GM04504 (cell line): ENCODE data around the gene CAPZA2.
"Not testable (repeated sequence)": the region's sequence is repeated elsewhere in the genome, so short reads cannot be mapped to it uniquely, and the experiment has no call there.

Source experiments
- DNase-seq: peaks from one replicate; pipeline ENCODE4 v3.0.0-alpha.2; 2012; ENCODE audit warnings: low read depth

CAPZA2 gene

DNA sequence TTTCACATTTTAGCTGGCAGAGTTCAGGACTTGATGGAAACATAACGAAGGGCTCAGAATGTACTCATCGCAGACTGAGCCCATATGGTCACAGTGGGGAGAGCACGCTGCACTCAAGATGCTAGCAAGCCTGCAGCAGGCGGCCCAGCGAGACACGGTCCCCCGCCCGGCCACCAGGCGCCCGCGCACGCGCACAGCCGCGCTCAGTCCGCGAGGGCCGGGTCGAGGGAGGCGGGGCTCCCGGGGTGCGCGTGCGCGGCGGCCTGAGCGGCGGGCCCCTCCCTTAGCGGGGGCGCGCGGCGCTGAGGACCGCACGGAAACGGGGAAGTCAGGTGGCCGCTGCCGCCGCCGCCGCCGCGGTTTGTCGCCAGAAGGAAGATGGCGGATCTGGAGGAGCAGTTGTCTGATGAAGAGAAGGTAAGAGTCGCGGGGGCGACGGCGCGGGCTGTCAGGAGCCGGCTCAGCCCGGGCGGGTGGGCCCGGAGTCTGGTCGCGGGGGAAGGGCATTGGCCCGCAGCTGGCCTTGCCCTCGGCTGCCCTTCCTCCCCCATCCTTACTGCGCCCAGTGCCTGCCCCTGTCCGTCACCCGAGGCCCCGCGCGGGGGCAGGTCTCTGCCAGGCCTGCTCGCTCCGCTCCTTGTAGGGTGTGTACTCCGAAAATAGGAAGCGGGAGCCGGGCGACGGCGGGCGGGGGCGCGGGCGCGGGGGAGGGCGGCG is at the start of gene CAPZA2:
TSS of gene CAPZA2 (plus strand) at position 354 of the 717 bp plus-strand sequence. CDS start at position 379, 25 bp downstream.
- DNase-seq: peak; percentile 87

DNA sequence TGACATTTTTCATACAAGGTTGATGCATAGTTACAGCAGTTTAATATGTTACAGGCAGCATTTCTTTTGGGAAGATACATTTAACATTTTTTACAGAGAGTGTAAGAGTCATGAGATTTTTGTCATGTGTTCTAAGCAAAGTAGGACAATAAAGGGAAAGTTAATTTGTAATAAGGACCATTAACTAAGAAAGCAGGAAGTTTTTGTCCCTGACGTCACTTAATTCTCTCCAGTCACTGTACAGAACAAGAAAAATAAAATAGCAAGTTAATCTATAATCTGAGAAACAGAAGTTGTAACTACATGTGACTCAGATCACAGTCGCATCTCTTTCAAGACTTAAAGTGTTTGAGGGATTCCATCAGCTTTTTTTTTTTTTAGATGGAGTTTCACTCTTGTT is 49.5 kb upstream of the CAPZA2 start:
- DNase-seq: no peak

DNA sequence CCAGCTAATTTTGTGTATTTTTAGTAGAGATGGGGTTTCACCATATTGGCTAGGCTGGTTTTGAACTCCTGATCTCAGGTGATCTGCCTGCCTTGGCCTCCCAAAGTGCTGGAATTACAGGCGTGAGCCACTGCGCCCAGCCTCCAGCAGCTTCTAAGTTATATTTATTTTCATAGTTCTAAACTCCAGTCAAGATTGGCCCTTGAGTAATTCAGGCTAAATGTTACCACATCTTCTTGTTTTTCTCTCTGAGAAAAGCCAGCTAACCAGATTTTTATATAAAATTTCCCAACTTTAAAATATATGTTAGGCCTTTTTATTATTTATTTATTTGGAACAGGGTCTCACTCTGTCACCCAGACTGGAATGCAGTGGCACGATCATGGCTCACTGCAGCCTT is 49.0 kb upstream of the CAPZA2 start:
- not testable (repeated sequence) for DNase-seq

DNA sequence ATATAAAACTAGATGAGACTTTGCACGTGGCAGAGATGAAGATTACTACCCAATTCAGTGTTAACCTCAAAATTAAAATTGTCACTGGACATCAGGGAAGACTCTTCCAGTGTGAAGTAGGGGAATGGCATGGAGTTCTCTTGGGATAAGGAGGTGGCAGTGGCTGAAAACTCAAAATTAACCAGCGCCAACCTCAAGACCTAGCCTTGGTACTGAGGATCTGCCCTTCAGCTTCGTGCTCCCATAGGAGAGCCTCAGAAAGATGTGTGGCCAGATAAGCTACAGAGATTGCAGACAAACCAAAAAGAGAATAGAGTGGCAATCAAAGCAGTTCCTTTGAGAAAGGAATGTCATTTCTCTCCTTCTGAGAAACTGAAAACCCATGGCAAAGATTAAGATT is 47.3 kb upstream of the CAPZA2 start:
- no peak for DNase-seq

DNA sequence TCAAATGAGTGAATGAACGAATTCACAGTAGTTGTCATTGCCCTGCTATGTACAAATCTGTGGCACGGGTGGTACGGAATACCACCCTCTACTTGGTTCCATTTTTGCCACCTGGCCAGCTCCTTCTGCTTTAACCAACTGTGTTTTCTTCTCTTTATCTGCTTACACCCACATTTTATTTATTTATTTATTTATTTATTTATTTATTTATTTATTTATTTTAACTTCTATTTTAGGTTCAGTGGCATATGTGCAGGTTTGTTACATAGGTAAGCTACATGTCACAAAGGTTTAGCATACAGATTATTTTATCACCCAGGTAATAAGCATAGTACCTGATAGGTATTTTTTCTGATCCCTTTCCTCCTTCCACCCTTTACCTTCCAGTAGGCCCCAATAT is 42.2 kb upstream of the CAPZA2 start:
- no peak for DNase-seq

DNA sequence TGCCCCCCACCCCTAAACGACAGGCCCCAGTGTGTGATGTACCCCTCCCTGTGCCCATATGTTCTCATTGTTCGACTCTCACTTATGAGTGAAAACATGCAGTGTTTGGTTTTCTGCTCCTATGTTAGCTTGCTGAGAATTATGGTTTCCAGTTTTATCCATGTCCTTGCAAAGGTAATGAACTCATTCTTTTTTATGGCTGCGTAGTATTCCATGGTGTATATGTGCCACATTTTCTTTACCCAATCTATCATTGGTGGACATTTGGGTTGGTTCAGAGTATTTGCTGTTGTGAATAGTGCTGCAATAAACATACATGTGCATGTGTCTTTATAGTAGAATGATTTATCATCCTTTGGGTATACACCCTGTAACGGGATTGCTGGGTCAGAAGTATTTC is 40.7 kb upstream of the CAPZA2 start:
- DNase-seq: not testable (repeated sequence)

DNA sequence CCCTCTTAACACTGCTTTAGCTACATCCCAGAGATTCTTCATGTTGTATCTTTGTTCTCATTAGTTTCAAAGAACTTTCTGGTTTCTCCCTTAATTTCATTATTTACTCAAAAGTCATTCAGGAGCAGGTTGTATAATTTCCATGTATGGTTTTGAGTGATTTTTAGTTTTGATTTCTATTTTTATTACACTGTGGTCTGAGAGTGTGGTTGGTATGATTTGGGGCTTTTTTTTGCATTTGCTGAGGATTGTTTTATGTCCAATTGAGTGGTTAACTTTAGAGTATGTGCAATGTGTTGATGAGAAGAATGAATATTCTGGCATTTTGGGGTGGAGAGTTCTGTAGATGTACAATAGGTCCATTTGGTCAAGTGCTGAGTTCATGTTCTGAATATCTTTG is 37.9 kb upstream of the CAPZA2 start:
- DNase-seq: no peak

DNA sequence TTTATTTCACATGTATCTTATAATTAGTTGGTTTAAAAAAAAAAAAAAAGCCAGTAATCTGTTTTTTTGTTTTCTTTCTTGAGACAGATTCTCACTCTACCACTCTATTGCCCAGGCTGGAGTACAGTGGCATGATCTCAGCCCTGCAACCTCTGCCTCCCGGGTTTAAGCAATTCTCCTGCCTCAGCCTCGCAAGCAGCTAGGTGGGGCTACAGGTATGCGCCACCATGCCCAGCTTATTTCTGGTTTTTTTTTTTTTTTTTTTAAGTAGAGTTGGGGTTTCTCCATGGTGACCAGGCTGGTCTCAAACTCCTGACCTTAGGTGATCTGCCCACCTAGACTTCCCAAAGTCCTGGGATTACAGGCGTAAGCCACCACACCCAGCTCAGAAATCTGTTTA is 34.1 kb upstream of the CAPZA2 start:
- DNase-seq: no peak

DNA sequence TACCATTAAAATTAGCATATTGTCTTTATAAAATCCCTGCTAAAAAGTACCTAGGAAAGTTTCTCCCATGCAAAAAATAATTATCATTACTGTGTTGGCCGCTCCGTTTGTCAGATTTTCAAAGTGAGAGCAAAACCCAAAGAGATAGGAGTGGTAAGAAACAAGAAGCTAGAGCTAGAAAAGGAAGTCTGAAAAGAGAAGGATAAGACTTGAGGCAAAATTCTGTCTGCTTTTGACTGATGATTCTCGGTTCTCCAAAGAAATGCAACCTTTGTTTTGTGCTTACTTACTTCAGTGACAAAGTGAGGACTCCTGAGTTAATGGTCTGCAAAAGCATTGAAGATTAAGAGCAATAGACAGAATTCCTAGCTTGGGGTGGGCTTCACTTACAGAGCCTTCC is 33.3 kb upstream of the CAPZA2 start:
- no peak for DNase-seq

DNA sequence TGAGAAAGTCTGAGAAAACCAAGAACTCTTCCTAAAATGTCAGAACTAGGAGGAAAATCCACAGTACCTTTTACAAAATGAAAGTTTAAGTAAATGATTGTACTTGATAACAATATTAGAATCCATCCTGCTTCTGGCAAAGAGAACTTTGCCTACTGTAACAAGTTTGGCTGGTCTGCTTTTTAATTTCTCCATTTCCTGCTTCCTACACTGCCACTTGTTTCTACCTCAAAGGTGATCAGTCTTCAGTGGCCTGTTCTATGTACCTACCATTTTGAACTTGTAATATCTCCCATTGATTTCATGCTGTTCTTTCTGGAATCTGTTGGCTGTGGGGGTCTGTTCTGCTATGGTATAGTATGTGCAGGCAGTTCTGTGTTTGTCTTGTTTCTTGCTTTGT is 32.9 kb upstream of the CAPZA2 start:
- no peak for DNase-seq

DNA sequence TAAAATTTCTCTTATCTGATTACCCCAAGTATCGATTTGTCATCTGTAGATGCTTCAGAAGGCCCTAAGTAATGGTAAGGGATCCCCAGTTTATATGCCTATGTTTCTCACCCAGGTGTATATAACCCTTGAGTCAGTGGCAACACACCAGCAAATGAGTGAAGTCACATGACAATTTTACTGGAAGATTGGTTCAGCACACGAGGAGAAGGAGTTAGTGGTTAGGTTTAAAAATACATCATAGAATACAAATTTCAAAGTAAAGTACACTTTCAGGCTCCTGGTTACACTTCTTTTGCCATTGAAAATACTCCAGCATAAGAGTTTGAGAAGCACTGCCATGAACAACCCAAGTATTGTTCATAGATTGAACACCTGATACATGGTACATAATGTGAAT is 29.7 kb upstream of the CAPZA2 start:
- no peak for DNase-seq

DNA sequence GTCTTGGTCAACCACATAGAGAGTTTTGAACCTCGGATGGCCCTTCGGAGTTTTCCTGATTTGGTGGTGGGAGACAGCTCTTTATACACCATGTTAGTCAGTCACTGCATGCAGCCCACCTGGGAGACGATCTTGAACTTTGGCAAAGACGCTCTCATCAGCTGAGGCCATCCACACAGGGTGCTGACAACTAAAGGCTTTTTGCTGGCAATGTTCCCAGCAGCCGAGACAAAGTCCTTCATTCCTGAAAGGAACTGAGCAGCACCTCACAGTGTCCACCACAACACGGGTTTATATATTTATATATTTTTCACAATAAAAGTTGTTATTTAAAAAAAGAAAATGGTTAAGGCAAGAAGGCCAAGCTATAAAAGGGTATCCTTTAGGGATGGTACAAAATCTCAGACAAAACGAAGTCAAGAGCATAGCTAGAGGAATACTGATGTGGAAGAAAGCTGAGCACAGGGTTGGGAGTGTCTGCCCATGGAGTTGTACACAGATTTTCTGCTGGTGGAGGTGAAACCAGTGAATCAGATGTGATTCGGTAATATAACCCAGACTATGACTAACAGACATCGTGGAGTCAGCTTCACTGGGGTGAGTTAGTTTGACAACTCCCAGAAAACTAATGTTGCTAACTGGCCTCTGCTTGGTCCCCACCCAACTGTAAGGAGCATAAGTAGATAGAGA is 27.4 kb upstream of the CAPZA2 start:
- DNase-seq: no peak

DNA sequence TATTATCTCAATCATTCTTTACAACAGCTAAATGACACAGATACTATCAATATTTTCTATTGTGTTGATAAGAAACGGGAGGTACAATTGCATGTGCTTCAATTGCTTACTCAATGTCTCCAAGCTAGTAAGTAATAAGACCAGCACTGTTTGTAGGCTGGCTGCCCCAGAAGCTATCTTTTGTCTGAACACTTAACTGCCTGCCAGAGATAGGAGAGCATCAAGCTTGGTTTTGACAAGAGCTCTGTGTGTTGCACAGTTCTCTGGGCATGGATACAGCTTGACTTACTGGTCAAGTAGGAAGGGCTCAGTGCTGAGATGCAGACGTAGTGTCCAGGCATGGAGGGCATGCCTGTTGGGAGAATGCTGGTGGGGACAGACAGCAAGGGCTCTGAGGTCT is 26.3 kb upstream of the CAPZA2 start:
- DNase-seq: no peak

DNA sequence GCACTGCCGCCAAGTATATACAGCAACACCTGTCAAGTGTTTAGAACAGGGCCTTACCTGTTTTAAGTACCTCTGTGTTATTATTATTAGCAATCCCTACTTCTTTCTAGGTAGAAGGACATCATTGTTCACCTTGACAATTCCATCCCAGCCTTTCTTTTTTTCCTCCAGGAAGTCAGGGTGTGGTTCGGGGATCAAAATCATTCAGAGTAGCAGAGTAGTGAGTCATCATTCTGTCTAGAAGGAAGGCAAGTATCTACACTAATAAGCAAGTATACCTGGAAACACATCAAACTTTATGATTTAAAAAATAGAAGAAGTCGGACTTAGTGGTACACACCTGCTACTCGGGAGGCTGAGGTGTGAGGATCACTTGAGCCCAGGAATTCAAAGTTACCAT is 25.5 kb upstream of the CAPZA2 start:
- DNase-seq: no peak

DNA sequence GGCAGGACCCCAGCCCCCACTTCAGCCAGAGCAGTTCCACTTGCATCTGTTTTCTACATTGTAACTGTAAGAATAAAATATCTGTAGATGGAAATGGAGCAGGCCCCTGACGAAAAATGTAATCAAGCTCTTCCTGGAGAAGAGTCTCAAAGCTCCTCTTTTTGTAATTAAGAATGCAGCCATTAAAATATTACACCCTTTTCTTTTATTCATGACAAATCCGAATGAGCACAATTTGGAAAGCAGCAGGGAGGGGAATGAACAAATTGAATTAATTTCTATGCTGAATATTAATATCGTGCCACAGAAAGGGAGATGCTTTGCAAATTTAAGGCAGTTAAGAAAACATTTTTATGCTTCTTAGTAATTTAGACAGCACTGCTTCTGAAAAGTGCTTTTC is 24.8 kb upstream of the CAPZA2 start:
- DNase-seq: no peak

DNA sequence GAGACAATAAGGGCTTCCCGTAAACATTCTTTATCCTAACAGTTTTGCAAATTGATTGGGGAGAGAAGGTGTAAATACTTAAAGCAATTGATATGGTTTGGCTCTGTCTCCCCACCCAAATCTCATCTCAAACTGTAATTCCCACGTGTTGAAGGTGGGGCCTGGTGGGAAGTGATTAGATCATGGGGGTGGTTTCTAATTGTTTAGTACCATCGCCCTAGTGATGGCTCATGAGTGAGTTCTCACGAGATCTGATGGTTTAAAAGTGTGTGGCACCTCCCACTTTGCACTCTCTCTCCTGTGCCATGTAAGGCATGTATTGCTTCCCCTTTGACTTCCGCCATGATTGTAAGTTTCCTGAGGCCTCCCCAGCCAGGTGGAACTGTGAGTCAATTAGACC is 22.1 kb upstream of the CAPZA2 start:
- no peak for DNase-seq

DNA sequence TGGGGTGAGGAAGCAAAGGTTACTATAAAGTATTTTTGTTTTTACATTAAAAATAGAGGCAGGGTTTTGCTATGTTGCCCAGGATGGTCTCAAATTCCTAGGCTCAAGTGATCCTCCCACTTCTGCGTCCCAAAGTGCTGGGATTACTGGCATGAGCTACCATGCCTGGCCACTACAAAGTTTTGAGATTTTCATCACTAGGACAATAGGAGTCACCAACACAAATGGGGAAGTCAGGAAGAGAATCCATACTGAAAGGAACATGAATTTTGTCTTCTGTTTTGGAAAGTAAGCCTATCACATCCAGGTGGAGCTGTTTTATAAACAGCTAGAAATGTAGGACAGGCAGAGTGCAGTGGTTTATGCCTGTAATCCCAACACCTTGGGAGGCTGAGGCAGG is 20.0 kb upstream of the CAPZA2 start:
- no peak for DNase-seq

DNA sequence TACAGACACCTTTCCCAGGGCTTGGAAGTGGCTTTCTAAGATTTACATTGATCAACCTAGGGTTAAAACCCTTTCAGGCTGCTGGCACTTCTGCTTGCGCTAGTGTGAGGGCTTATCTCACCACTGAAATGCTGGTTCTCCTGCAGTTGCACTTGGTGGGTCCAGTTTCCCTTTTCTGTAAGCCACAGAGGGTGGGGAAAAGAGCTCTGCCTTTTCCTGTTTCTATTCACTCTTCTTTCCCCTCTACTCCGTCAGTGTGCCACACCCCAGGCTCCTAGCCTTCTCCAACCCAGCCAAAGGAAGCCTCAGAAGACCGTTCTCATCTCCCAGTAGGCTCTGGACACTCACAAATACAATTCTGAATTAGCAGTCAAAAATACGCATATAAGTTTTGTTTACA is 19.0 kb upstream of the CAPZA2 start:
- no peak for DNase-seq

DNA sequence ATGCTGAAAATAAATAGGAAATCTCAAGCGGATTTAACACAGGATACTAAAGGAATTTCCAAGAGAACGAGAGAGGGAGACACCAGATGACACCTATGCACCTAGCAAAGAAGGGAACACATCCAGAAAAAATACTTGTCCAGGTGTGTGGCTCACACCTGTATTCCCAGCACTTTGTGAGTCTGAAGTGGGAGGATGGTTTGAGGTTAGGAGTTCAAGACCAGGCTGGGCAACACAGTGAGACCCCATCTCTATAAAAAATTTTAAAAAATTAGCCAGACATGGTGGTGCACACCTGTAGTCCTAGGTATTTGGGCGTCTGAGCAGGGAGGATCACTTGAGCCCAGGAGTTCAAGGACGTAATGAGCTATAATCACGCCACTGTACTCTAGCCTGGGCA is 11.2 kb upstream of the CAPZA2 start:
- DNase-seq: no peak

DNA sequence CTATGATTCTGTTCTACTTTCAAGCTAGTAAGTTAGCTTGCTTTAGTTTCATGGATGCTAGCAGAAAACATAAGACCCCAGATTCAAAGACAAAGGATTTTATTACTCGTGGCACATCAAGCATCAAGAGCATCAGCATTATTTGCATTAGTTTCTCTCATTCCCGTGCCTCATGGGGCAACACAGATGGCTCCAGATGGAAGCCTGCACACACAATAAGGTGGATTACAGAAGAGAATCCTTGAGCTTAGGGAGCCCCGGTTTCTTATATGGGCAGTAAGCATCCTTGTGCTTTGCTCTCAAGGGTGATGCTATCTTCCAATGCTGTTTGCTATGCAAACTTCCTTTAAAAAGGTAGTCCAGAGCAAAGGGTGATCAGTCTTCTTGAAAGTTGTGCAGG is 10.7 kb upstream of the CAPZA2 start:
- no peak for DNase-seq

DNA sequence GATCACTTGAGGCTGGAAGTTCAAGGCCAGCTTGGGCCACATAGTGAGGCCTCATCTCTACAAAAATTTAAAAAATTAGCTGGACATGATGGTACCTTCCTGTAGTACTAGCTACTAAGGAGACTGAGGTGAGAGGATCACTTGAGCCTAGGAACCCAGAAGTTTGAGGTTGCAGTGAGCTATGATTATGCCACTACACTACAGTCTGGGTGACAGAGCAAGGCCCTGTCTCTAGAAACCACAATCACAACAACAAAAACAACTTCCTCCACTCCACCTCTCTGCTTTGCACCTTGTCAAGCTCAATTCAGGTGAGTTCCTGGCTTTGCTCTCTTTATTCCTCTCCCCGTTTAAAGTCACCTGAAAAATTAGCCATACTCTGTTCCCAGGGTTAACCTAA is 8.3 kb upstream of the CAPZA2 start:
- DNase-seq: no peak

DNA sequence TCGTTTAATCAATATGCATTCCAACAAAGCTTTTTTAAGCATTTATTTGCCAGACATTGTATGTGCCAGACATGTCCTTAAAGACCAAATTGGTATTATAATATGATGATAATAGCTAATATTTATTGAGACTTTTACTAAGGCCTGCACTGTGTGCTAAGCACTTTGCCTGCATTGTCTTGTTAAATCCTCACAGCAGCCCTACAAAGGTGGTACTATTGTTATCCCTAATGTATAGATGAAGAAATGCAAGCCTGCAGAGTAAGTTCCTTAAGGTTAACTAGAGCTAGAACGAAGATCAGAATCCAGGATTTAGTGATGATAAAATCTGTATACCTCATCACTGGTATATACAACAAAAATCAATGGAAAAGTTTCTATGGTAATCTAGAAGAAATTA is 5.3 kb upstream of the CAPZA2 start:
- no peak for DNase-seq

DNA sequence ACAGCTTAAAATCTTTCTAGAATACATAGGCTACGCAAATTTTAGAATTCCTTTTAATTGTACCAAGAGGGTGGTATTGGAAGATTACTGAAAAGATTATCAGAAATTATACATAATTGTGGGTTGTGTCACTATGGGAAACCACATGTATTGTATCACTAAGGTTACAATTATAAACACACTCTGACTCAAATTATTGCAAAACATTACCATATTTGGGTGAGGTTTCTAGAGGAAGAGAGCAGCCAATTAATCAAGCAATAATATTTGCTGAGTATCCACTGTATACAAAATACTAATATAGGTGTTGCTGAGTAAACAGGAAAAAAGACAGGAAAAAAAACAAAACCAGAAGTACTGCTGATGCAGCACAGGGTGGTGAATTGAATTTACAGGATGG is 3.1 kb upstream of the CAPZA2 start:
- peak; percentile 65 for DNase-seq

DNA sequence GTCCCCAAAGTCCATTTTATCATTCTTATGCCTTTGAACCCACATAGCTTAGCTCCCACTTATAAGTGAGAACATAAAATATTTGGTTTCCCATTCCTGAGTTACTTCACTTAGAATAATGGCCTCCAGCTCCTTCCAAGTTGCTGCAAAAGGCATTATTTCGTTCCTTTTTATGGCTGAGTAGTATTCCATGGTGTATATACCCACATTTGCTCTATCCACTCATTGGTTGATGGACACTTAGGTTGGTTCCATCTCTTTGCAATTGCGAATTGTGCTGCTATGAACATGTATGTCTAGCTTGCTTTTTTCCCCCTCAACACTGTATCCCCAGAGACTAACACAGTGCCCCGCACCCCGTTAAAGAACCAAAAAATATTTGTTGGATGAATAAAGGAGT is 670 bp upstream of the CAPZA2 start:
- DNase-seq: no peak
